WERI-Rb-1 (cell line): ENCODE results near the gene TMEM119.

Experiments used
- DNase-seq: peaks from one replicate; pipeline ENCODE4 v3.0.0-alpha.2; 2020
- H3K27ac ChIP-seq: fragments of 250-450 bp; sonication (Bioruptor Pico); 2 replicates; pipeline ENCODE4 v1.5.1; 2020; ENCODE audit warnings: mild to moderate bottlenecking, moderate library complexity
- H3K27me3 ChIP-seq: fragments of 250-450 bp; sonication (Bioruptor Pico); 2 replicates; pipeline ENCODE4 v1.5.1; 2021; ENCODE audit warnings: mild to moderate bottlenecking, low read depth, moderate library complexity; ENCODE audit not compliant: insufficient read depth, severe bottlenecking
- H3K36me3 ChIP-seq: fragments of 250-450 bp; sonication (Bioruptor Pico); 2 replicates; pipeline ENCODE4 v1.5.1; 2020; ENCODE audit warnings: mild to moderate bottlenecking, moderate library complexity
- H3K4me3 ChIP-seq: 2 replicates; pipeline ENCODE4 v1.5.1; 2011; ENCODE audit warnings: low read depth, mild to moderate bottlenecking, control low read depth, low read length
- H3K9me3 ChIP-seq: fragments of 250-450 bp; sonication (Bioruptor Pico); 2 replicates; pipeline ENCODE4 v1.5.1; 2021; ENCODE audit warnings: mild to moderate bottlenecking, moderate library complexity; ENCODE audit not compliant: severe bottlenecking
- TF ChIP-seq, protein P1 (sequence below): IDR thresholded peaks from 2 replicates; pipeline ENCODE4 v1.5.1; 2011; ENCODE audit warnings: low read depth, mild to moderate bottlenecking, control low read depth, inconsistent platforms, low read length

TMEM119 gene

DNA sequence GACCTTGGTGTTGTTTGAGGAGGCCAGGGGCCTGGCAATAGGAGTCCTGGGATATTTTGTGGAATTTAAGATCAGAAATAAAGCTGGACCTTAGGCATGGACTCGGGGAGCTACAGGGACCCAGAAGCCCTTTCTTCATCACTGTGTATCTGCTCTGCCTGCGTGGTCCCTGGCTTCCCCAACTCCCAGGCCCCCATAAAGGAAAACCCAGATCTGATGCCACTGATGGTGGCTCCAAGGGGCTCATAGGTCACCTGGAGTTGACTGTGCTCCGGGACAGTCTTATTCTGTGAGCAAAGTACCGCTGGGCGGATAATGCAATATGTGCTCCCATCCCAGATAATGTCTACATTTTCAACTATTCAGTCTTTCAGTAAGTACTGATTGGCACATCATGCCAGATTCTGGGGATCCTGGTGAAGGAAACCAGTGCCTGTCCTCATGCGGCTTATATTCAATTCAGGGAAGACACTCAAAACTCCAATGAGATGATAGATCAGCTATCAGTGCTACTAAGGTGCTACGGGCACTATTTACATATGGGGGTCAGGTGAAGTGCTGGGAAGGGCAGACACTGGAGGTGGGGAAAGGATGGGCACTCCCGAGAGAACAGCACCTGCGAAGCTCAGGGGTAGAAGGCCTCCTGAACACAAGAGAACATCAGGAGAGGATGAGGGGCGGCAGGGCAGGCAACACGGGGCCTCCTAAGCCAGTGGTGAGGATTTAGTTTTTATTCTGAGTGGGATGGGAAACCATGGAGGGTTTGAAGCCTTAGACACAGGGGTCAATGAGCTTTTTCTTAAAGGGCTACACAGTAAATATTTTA is 41.3 kb upstream of the TMEM119 start:
- H3K4me3 ChIP-seq = no peak overlapping the region
- no peak overlapping the region for H3K27ac ChIP-seq
- no peak for DNase-seq

DNA sequence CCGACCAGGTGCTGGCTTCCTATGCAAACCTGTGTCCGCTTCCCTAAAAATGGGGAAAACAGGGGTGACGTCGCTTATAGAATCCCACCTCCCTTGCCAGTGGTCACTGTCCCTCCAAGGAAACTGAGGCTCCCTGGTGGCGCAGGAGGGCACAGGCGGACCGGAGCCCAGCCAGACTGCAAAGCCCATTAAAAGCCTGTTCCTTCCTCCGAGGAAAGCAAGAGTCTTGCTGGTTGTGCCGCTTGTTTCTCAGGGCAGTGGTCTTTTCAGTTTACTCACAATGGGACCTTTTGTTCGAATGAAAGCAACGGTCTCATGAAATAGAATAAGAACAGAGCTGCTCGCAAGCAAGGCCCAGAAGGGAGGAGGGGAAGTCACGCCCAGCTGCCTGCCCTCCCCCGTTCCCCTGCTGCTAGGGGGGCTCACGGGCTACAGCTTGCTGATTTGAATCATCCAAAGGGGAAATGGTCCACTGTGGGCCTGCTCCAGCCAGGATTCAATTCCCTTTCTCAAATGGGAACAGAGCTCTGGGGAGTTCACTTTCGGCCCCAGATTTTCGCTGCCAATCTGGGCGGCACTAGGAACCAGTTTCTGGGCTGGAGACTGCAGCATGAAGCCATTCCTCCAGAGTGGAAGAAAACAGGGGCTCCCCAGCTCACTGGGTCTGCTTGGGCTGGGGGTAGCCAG is 40.4 kb upstream of the TMEM119 start:
- H3K9me3 ChIP-seq = no peaks in the 10 kb centered on the region
- TF ChIP-seq, protein P1, sequence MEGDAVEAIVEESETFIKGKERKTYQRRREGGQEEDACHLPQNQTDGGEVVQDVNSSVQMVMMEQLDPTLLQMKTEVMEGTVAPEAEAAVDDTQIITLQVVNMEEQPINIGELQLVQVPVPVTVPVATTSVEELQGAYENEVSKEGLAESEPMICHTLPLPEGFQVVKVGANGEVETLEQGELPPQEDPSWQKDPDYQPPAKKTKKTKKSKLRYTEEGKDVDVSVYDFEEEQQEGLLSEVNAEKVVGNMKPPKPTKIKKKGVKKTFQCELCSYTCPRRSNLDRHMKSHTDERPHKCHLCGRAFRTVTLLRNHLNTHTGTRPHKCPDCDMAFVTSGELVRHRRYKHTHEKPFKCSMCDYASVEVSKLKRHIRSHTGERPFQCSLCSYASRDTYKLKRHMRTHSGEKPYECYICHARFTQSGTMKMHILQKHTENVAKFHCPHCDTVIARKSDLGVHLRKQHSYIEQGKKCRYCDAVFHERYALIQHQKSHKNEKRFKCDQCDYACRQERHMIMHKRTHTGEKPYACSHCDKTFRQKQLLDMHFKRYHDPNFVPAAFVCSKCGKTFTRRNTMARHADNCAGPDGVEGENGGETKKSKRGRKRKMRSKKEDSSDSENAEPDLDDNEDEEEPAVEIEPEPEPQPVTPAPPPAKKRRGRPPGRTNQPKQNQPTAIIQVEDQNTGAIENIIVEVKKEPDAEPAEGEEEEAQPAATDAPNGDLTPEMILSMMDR = no peak
- no peaks in the 10 kb centered on the region for H3K36me3 ChIP-seq
- no peaks in the 10 kb centered on the region for H3K27me3 ChIP-seq
- H3K4me3 ChIP-seq = no peak overlapping the region
- no peak overlapping the region for H3K27ac ChIP-seq
- no peak for DNase-seq

More for the DNA sequence above, 41.3 kb upstream of the TMEM119 start:
- Histone ChIP-seq H3K27me3 (no peaks in the 10 kb centered on the region), H3K9me3 (no peaks in the 10 kb centered on the region), H3K36me3 (no peaks in the 10 kb centered on the region)
- TF ChIP-seq, protein P1 = no peak

DNA sequence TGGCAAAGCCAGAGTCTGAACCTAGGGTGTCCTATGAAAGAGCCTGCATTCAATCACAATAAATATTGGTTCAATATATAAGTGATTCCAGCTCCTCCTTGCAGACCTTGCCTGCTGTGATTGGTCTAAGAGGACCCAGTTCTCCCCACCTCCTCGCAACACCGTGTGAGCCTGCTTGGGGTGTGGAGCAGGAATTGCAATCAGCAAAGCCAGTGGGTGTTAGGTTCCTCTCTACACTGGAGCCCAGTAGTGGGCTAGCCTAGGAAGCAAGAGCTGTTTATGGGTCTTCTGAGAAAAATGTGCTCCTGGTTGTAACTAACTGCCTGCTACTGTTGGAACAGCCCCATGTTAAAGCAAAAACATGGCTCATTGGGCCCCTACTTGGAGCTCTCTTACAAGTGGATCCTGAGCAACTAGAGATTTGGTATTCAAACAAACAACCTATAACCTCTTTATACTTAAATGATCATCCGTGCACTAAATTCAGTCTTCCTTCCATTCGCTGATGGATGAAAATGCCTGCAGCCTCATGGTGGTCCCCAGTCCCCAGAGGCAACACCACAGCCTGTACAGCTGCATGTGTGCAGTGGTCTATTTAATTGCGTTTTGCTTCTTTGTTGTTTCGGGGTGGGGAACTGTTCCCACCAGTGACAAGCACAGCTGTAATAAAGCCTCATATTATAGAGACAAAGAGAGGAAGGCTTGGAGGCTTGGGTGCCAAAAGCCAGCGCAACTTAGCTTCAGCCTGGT is 39.5 kb upstream of the TMEM119 start:
- Histone ChIP-seq H3K4me3 (no peak overlapping the region), H3K36me3 (no peaks in the 10 kb centered on the region), H3K27me3 (no peaks in the 10 kb centered on the region), H3K9me3 (no peaks in the 10 kb centered on the region), H3K27ac (no peak overlapping the region)
- no peak for DNase-seq
- TF ChIP-seq, protein P1 = no peak

DNA sequence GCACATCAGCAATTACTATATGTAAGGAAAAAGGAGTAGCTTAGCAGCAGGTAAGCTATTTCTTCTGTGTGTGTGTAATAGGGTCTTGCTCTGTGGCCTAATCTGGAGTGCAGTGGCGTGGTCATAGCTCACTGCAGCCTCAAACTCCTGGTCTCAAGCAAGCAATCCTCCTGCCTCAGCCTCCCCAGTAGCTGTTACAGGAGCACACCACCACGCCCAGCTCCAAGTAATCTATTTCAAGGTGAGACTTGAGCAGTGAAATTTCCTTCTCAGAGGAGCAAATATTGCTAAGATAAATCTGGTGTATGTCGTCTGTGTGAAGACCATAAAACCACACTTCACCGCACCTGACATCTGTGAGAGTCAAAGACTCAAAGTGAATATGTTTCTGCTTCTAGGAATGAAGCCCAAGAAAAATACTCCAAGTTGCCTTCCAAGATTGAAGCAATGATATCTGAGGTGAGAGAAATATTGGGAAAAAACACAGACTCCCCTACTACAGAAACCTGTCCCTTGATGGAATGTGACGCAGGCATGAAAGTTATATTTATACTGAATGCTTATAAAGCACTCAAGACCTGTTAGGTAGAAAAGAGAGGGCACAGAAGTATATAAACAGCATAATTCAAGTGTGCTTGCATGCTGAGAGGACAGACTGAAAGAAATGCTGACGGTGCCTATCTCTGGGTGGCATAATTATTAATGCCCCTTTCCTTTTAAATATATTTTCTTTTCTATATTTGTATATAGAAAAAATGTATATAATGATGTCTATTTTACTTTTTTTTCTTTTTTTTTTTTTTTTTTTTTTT is 38.3 kb upstream of the TMEM119 start:
- TF ChIP-seq, protein P1 = no peak
- H3K9me3 ChIP-seq = no peaks in the 10 kb centered on the region
- DNase-seq = no peak
- no peaks in the 10 kb centered on the region for H3K27me3 ChIP-seq
- H3K4me3 ChIP-seq = no peak overlapping the region
- no peaks in the 10 kb centered on the region for H3K36me3 ChIP-seq
- H3K27ac ChIP-seq = 0 out of 2 replicates have a peak overlapping the region, but pooled peaks have one; percentile 3
